DMS 273 (cell line): Measurements from ENCODE around the gene PCDHGB5.

Experiments used
- DNase-seq: peaks from one replicate; lab custom pipeline; 2025; ENCODE audit not compliant: unreplicated experiment; lab: John Stamatoyannopoulos, UW

PCDHGB5 gene

GRCh38 chr5:141439411-141440141 is 41.8 kb downstream of the PCDHGB5 start:
- no peak for DNase-seq

GRCh38 chr5:141440341-141440740 is 42.6 kb downstream of the PCDHGB5 start:
- DNase-seq, result no peak

- no peak for DNase-seq
Observed at GRCh38 chr5:141441571-141442170, 43.9 kb downstream of the PCDHGB5 start.
